Renal pelvis (tissue), 4 donors: ENCODE measurements around the gene TRRAP. TPM values are rescaled to one million over a fixed set of nuclear protein-coding genes. Genes with fewer than 3 reads are reported as not detected.
A peak's percentile ranks its signal among the peaks of the same experiment; 100 is the strongest.
"Not testable (repeated sequence)": the region's sequence is repeated elsewhere in the genome, so short reads cannot be mapped to it uniquely, and the experiment has no call there.

Experiments used
- DNase-seq: peaks from one replicate; pipeline ENCODE4 v3.0.0-alpha.2; 2013
- polyA plus RNA-seq, 3 donors: library from polyadenylated mRNA; unstranded; fragments of 120-200 nt; gene quantifications; one replicate each; pipeline ENCODE4 v1.2.1, GENCODE V29; 2013; ENCODE audit not compliant: insufficient read length in 3 of 3

Gene TRRAP
- polyA plus RNA-seq, 3 donors: 42.0 to 49.6 (median 46.3) TPM

DNA sequence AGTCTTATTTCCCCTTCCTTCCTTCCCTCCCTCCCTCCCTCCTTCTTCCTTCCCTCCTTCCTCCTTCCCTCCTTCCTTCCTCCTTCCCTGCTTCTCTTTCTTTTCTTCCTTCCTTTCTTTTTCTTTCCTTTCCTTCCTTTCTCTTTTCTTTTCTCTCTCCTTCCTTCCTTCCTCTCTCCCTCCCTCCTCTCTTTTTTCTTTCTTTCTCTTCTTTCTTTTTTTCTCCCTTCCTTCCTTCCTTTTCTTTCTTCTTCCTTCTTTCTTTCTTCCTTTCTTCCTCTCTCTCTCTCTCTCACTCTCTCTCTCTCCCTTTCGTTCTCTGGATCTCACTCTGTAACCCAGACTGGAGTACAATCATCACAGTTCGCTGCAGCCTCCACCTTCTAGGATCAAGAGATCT lies 14.7 kb upstream of the TRRAP start:
- DNase-seq: no peak

DNA sequence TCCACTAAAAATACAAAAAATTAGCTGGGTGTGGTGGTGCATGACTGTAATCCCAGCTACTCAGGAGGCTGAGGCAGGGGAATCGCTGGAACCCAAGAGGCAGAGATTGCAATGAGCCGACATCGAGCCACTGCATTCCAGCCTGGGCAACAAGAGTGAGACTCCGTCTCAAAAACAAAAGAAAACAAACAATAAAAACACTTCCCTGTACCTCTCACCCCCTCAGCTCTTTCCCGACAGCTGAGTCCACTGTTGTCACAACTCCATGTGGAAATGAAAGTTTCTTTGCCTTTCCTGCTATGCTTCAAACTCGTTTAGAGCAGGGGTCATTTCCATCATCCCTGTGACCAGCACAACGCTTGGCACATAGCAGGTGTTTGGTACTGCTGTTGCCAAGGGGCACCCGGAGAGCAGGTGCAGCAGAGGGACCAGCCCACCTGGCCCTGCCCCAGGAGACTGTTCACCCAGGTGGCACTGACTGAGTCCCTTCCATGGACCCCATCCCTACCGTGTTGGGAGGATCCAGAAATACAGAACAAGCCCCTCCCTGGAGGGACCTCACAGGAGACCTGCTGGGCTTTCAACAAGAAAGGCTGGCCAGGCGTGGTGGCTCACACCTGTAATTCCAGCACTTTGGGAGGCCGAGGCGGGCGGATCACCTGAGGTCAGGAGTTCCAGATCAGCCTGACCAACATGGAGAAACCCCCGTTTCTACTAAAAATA lies 13.4 kb upstream of the TRRAP start:
- DNase-seq: no peak

DNA sequence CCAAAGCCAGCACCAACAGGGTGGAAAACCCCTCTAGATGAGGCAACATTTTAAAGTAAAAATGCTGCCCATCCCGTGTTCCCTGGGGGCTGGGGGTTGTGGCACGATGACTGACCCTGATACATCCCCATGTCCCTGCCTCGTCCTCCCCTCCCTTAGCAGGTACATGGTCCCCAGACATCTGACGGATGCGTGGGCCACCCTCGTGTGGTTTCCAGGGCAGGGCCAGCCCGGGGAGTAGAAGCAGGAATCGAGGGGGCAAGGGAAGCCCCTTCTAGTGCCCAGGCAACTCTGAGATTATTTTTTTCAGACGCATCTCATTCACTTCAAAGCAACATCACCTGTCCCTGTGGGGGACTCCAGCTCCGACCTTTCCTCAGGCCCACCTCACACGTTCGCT lies 12.0 kb upstream of the TRRAP start:
- no peak for DNase-seq

DNA sequence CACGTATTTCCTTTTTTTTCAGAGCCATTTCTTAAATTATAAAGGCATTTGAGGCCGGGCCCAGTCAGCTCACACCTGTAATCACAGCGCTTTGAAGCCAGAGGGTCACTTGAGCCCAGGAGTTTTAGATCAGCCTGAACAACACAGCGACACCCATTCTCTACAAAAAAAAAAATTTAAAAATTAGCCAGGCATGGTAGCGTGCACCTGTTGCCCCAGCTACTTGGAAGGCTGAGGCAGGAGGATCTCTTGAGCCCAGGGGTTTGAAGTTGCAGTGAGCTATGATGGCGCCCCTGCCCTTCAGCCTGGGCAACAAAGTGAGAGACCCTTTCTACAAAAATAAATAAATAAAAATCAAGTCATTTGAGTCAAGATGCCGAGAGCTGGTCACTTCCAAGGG lies 11.6 kb upstream of the TRRAP start:
- DNase-seq: no peak

DNA sequence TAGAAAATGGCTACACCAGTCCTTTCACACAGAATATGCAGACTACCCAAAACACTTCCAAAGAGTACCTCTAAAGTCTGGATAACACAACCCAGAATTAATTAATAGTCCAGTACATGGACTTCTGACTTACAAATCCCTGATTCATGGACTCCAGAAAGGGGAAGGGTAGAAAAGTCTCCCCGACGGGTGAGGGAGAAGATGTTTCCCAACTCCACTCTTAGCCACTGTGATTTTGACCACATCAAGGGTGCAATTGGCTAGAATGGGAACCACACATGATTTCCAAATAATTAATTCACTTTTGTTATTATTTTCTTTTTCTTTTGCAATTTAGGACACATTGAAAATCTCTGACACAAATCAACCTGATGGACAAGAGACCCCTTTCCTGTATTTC lies 9.9 kb upstream of the TRRAP start:
- no peak for DNase-seq

DNA sequence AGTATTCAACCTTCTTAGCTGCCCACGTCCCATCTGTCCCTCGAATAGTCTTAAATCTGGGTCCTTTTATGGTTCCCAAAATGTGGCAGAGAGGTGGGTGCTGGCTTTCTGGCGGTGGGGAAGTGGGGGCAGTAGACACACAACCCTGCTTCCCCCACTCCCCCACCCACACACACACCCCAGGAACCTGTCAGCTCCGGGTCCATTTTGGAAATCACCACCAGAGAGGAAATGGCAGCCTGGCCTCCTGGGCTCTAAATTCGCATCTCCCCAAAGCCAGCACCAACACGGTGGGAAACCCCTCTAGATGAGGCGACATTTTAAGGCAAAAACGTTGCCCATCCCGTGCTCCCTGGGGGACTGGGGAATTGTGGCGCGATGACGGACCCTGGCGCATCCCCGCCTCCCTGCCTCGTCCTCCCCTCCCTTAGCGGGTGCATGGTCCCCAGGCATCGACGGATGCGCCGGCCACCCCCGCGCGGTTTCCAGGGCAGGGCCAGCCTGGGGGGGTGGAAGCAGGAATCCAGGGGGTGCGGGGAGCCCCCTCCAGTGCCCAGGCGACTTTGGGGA lies 9.2 kb upstream of the TRRAP start:
- no peak for DNase-seq

DNA sequence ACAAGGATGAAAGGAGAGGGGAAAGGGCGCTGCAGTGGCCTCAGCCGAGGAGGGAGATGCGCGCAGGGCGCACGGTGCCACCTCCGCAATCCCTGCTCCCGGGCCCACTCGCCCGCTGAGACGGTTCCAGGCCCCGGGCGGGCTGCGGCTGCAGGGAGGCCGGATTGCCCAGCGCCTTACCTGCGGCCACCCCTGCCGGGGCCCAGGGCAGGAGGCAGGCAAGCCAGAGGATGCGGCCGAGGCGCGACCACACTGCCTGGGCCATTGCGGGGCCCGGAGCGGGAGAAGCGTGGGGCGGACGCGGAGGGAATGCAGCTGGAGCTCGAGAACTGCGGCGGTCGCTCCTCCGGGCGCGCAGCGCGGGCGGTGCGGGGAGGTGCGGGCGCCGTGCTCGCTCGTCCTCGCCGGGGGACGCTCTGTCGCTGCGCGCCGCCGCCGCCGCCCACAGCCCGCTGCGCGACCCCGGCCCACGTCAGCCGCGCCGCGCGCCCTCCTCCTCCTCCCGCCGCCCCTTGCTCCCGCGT lies 8.7 kb upstream of the TRRAP start, which contains the start of gene TMEM130:
TSS of gene TMEM130 (minus strand) at position 418 of the 524 bp plus-strand sequence. CDS start at position 265, 153 bp downstream.
- DNase-seq: no peak

DNA sequence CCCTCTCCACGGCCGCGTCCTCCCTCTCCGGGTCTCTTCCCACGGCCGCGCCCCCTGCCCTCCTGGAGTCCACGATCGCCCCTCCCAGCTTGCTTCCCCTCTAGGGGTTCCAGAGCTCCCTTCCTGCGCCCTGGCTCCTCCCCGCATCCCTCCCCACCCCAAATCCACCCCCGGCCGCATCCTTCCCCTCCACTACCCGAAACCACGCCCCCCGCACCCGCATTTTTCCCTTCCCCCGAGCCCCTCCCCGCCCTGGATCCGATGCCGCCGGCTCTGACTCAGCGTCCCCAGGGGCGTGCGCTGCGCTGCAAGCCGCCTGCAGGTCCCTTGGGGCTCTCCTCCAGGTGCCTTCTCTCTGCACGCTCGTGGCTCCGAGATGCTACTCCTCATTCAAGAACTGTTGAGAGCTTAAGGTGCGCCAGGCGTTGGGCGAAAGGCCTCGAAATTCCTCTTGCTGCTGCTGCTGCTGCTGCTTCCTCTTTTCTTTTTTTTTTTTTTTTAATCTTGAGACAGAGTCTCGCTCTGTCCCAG lies 8.1 kb upstream of the TRRAP start:
- DNase-seq: no peak

DNA sequence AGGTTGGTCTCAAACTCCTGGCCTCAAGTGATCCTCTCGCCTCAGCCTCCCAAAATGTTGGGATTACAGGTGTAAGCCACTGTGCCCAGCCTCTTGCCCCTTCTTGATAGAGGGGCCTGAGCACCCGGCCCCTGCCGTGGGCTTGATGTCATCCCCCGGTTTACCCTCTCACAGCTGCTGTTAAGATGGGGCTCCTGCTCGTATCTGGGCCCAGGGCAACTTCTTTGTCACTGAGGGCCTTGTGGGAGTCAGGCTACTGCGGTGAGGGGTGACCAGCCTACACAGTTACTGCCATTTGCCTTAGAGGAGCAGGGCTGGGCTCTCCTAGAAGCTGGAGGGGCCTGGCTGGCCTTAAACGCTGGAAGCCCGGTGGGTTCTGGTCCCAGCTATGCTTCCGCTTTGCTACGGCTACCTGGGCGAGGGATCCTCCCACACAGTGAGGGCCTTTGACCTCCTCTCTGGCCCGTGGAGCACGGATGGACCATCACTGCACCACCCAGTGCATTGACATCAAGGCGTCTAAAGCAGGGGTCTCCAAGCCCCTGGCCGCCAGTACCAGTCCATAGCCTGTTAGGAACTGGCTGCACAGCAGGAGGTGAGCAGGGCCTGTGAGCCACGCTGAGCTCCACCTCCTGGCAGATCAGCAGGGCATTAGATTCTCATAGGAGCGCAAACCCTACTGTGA lies 7.4 kb upstream of the TRRAP start:
- DNase-seq: no peak

DNA sequence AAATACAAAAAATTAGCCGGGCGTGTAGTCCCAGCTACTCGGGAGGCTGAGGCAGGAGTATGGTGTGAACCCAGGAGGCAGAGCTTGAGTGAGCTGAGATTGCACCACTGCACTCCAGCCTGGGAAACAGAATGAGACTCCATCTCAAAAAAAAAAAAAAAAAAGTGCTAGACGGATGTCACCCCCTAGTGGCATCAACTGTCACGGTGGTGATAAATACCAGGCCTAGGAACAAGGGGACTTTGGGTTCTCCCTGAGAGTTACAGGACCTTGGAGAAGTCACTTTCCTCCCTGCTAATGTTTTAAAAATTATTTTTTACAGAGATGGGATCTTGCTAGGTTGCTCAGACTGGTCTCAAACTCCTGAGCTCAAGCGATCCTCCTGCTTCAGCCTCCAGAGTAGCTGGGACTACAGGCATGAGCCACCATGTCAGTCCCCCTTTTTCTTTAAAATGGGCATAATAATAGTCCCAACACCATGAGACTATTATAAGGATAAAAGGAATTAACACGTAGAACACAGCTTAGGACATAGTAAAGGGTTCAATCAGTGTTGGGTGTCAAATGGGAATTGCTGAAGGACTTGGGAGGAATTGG lies 5.9 kb upstream of the TRRAP start:
- DNase-seq: no peak

DNA sequence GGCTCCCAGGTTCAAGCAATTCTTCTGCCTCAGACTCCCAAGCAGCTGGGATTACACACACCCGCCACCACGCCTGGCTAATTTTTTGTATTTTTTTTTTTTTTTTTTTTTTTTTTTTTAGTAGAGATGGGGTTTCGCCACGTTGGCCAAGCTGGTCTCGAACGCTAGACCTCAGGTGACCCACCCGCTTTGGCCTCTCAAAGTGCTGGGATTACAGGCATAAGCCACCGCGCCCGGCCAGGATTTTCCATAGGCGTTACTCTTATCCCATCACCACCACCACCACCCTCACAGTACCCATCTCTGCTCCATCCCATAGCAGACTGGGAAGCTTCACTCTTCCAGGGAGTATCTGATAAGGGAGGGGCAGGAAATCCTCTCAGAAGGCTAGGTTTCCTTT lies 4.7 kb upstream of the TRRAP start:
- not testable (repeated sequence) for DNase-seq

DNA sequence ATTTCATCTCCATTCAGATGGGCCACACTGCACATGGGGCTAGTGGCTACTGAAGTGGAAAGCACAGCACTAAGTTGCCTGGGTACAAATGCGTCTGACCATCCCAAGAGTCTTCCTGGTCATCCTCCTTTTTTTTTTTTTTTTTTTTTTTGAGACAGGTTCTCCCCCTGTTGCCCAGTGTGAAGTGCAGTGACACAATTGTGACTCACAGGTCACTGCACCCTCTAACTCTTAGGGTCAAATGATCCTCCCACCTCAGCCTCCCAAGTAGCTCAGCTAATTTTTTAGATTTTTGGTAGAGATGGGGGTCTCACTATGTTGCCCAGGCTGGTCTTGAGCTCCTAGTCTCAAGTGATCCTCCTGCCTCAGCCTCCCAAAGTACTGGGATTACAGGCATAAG lies 3.4 kb upstream of the TRRAP start:
- no peak for DNase-seq

DNA sequence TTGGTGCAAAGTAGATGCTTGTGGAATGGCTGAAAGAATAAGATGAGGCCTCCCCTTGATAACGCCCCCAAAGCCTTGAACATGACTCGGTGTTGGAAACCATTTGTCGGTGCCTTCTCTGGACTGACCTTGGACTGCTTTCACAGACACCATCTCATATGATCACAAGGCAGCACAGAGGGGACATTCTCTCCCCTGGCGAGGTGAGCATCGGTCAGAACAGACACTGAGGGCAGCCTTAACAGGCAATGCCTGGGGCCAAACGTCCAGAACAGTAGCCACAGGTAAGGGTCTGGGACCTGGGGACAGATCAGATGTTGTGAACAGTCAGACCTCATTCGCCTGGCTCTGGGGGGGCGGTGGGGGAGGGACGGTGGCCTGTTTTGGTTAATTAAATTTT lies 2.8 kb upstream of the TRRAP start:
- DNase-seq: no peak

DNA sequence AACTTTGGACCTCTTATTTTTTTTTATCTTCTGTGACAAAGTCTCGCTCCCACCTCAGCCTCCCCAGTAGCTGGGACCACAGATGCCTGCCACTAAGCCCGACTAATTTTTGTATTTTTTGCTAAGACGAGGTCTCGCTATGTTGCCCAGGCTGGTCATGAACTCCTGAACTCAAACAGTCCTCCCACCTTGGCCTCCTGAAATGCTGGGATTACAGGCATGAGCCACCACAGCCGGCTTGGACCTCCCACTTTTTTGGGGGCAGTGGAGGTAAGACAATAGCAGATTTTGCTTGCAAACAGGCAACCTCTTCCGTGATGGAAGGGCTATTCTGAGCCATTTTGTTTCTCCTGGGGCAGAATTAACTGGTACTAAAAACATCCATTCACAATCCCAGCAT lies 1.2 kb upstream of the TRRAP start:
- no peak for DNase-seq

DNA sequence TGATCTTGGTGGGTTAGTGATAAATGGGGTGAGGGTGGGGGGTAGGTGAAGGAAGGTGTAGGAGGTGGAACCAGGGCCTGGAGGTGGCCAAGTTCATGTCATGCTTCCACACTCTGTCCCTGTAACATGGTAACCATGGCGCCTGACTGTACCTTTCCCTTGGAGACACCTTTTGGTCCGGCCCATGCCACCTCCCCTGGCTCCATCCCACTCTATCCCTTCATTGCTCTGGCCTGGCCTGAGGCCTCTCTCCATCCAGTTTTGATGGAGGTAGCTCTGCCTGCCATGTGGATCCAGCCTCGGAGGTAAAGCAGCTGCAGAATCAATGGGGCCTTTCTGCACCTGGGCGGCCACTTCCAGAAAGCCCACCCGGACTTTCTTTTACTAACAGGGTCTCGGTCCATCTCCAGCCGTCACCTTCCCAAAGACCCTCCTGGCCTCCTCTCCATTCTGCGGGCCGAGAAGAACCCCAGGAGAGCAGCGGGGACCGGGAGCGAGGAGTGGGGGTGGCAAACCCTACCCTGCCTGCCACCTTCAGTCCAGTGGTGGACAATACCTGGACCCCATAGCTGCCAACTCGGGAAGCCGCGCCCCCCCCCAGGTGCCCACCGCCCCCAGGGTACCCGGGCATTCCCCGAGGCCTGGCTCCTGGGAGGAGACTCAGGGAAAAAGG lies 504 bp upstream of the TRRAP start:
- DNase-seq: no peak

DNA sequence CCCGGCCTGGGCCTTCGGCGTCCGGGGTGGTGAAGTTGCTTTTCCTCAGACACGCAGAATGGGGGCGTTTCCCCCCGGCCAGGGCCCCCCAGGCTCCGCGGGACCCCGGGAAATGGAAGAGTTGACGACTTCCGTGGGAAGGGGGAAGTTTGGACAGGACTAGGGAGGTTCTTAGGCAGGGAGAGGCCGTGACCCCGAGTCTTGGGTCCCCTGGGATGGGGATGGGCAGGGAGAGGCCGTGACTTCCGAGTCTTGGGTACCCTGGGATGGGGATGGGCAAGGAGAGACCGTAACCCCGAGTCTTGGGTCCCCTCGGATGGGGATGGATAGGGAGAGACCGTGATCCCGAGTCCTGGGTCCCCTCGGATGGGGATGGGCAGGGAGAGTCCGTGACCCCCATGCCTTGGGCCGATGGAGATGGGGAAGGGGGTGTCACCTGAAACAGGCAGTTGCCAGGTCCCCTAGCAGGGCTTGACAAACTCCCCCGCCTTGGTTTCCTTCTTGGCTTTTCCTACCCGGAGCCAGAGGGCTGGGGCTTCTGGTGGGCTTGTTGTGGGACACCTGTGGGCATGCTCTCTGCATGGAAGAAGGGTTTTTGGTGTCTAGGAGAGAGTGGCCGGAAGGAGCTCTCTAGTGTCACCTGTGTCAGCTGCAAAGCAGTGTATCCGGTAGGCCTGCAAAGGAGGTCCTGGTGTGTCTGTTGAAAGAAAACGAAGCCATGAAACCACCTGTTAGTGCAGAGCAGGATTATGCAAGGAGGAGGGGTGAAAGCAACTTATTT lies 1.1 kb downstream of the TRRAP start:
- DNase-seq: peak; percentile 39

DNA sequence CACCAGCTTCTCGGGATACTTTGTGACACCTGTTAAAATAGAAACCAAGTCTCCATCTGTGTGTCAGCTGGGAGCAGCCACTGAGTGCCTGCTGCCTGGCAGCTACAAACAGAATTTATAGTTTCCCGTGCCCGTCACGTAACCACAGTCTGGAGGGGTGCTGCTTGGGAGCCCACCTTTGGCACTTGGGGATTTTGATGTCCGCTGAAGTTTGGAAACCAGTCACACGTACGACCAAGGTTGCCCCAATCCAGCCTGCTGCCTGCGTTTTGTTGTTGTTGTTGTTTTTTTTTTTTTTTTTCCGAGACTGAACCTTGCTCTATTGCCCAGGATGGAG lies 1.6 kb downstream of the TRRAP start:
- no peak for DNase-seq

DNA sequence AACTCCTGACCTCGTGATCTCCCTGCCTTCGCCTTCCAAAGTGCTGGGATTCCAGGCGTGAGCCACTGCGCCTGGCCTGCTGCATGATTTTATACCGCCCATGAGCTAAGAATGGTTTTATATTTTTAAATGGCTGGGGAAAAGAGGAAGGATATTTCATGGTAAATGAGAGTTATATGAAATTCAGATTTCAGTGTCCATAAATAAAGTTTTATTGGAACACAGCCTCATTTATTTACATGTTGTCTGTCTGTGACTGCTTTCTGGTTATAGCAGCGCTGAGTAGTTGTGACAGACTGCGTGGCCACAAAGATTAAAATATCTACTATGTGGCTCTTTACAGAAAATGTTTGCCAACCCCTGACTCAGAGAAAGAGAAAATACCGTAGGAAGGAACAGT lies 2.2 kb downstream of the TRRAP start:
- DNase-seq: no peak

DNA sequence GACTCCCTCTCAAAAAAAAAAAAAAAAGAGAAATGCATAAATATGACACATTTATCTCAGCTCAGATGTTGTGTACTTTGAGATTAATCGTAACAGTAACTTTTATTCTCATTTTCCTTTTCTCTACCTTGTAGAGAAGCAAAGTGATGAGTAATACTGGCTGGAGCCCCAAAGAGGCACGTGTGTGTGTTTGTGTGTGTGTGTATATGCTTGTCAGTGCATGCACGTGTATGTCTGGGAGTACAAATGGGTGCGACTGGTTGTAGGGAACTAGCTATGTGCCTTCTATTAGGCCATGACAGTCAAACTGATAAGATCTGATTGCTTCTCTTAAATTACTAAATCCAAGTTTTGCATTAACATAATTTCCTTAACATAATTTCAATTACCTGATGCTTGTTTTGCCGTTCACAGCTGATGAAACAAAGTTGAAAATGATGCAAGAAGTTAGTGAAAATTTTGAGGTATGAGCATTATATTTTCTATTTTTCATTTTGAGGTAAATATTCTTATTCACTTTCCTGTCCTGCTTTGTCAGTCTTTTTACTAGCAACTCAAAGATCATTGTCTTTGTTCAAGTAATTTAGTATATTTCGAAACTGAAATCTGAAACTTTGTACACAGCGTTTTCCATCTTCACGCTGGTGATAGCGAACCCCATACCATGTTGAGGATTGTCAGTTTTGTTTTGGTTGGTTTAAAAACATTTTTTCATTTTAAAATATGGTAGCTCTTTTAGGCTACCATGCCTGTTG lies 3.4 kb downstream of the TRRAP start:
- DNase-seq: no peak

DNA sequence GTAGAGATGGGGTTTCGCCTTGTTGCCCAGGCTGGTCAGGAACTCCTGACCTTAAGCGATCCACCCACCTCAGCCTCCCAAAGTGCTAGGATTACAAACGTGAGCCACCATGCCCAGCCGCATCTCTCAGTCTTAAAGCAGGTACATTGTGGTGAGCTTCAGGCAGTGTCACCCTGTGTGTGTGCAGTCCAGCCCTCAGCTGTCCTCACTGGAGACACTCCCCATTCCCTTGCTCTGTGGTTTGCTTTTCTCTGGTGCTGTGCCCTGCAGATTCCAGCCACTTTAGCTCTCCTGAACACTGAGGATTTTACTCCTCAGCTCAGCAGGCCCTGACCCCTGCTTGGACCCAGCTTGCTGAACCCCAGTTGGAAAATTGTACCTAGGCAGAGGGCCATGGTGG lies 6.1 kb downstream of the TRRAP start:
- no peak for DNase-seq
